Epithelial cell of prostate (primary cell): ENCODE measurements around the gene SLC35A2.
"Not testable (repeated sequence)": the region's sequence is repeated elsewhere in the genome, so short reads cannot be mapped to it uniquely, and the experiment has no call there.

ENCODE experiments used
- DNase-seq: peaks from one replicate; pipeline ENCODE4 v3.0.0-alpha.2; 2011; ENCODE audit warnings: low read depth, low spot score
- H3K27ac ChIP-seq: fragments of 450-650 bp; 2 replicates; pipeline ENCODE4 v1.5.1; 2017; ENCODE audit warnings: mild to moderate bottlenecking

SLC35A2 gene

DNA sequence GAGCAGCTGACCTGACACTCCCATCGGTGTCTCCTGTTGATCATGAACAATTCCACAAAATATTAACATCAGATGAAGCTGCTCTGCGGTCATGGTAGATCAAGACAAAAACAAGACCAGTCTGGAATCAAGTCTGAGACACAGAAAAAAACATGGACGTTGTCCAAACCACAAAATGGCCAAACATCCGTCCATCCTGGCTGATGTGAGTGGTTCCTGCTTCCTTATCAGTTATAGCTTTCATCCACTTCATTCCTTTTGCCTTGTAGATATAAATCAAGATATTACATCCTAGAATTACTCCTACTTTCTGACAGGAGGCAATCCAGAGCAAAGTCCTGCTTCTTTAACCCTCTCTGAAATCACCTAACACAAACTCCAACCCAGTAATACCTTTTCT, 47.2 kb downstream of the SLC35A2 start:
- peak overlapping the region; percentile 52 for H3K27ac ChIP-seq
- no peak for DNase-seq

DNA sequence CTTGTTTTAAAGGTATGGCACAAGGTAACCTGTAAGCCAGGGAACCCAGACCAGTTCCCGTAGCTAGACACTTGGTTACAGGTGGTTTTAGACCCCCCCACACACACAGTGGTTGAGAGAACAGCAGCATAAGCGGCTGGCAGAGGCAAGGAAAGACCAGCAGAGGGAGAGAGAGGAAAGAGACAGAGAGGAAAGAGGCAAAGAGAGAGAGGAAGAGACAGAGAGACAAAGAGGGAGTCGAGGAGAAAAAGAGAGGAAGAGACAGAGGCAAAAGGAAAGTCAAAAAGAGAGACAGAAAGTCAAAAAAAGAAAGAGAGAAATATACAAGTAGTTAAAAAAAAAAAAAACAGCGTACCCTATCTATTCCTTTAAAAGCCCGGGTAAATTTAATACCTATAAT, 56.5 kb downstream of the SLC35A2 start:
- no peak for DNase-seq
- no peak overlapping the region for H3K27ac ChIP-seq

- not testable (repeated sequence) for DNase-seq, H3K27ac ChIP-seq
Observed at GRCh38 chrX:48854121-48854804, 57.2 kb downstream of the SLC35A2 start.

- H3K27ac ChIP-seq, DNase-seq: not testable (repeated sequence)
Observed at GRCh38 chrX:48853494-48853893, 58.0 kb downstream of the SLC35A2 start.
